ENCODE measurements around the gene C1QTNF2. TPM values are rescaled to one million over a fixed set of nuclear protein-coding genes. Genes with fewer than 3 reads are reported as not detected.

Gene C1QTNF2
- total and polyA plus RNA-seq, 10 of the 15 experiments (the other 5 are each of a cell fraction or from before 2014, with no cell fraction given) = not detected

GRCh38 chr5:160324886-160325285, 45.5 kb downstream of the C1QTNF2 start:
- no peak for ATAC-seq
- POLR2A ChIA-PET = no interaction called here
- Histone ChIP-seq H3K9ac (ENCODE audit: control insufficient read depth, insufficient read depth, low read length) (no peak overlapping the region), H3K4me2 (ENCODE audit: control insufficient read depth, insufficient read depth) (no peak overlapping the region), H4K20me1 (ENCODE audit: control insufficient read depth, insufficient read depth) (no peaks in the 10 kb centered on the region), H3K9me3 (replicated peaks; ENCODE audit: control insufficient read depth, insufficient read depth, low read length) (no peaks in the 10 kb centered on the region), H3K27me3 (replicated peaks in 1 of 2; ENCODE audit: control insufficient read depth in 2 of 2, insufficient read depth in 2 of 2, low read length in 1 of 2) (no peaks in the 10 kb centered on the region; a peak in 1 of 4 replicates), H3K79me2 (ENCODE audit: control insufficient read depth, insufficient read depth, low read length) (no peaks in the 10 kb centered on the region), H3K27ac (ENCODE audit: control insufficient read depth, insufficient read depth) (no peak overlapping the region), H2AFZ (ENCODE audit: control insufficient read depth, low read depth, low read length) (no peak overlapping the region), H3K4me1 (ENCODE audit: control insufficient read depth, insufficient read depth, low read length) (no peaks in the 10 kb centered on the region), H3K36me3 (ENCODE audit: control insufficient read depth in 2 of 2, insufficient read depth in 2 of 2, low read length in 1 of 2) (no peaks in the 10 kb centered on the region), H3K4me3 (no peak overlapping the region)
- CTCF ChIA-PET = interaction anchor here (0.8 kb wide), 2 partner anchors 19 to 303 kb away, joined by 3 read pairs; no protein-coding TSS in a partner anchor
- RAD21 ChIA-PET (ENCODE audit: unreplicated experiment) = no interaction called here
- TF ChIP-seq ZBED1 (IDR thresholded peaks at IDR 0.05; ENCODE audit: borderline replicate concordance) (no peak), USF1 (IDR thresholded peaks at IDR 0.05; ENCODE audit: borderline replicate concordance, extremely low read length, insufficient read depth, low read depth, low read length) (no peak), YY1 (IDR thresholded peaks at IDR 0.05; ENCODE audit: low read depth, low read length) (no peak), RAD51 (IDR thresholded peaks at IDR 0.05) (no peak), SUPT20H (IDR thresholded peaks at IDR 0.05; ENCODE audit: borderline replicate concordance, control insufficient read depth, low read depth, low read length) (no peak), JUND (IDR thresholded peaks at IDR 0.05; ENCODE audit: low read depth, low read length) (no peak), SMC3 (IDR thresholded peaks at IDR 0.05; ENCODE audit: borderline replicate concordance, low read length) (no peak), BCL11A (IDR thresholded peaks at IDR 0.05; ENCODE audit: low read depth, low read length) (no peak), TAF1 (IDR thresholded peaks at IDR 0.05; ENCODE audit: borderline replicate concordance, low read depth, low read length) (no peak), SP1 (IDR thresholded peaks at IDR 0.05; ENCODE audit: low read depth, low read length) (no peak), MEF2B (IDR thresholded peaks at IDR 0.05; ENCODE audit: partially characterized antibody, poor library complexity, severe bottlenecking) (no peak), NR2F1 (conservative IDR thresholded peaks at IDR 0.05) (no peak), EP300 (IDR thresholded peaks at IDR 0.05; ENCODE audit: borderline replicate concordance in 1 of 2, control insufficient read depth in 1 of 2, low read depth in 2 of 2, low read length in 2 of 2) (no peak), BCLAF1 (IDR thresholded peaks at IDR 0.05) (no peak)
- intact Hi-C loops (cut with micrococcal nuclease; ENCODE audit: unreplicated experiment) (no loop called here), in situ Hi-C loops (cut with MboI) (no loop called here)
- no peak for DNase-seq (ENCODE audit: low read depth, low spot score)
- BruUV-seq (replicated peaks) = no TSS peak
- FAIRE-seq = no peak
- 0% methylated on average over 2 of the region's 2 CpGs for WGBS (ENCODE audit: insufficient coverage, insufficient replicate concordance, low lambda C conversion rate, missing lambda C conversion rate)
- SMC1A ChIA-PET (ENCODE audit: uncharacterized antibody, unreplicated experiment) = interaction anchor here (1.6 to 1.7 kb wide), 2 partner anchors 12 to 18 kb away, joined by 4 to 5 read pairs; no protein-coding TSS in a partner anchor

Data from GM12878 (cell line).